GM21825 (cell line): ENCODE data around the gene MYO1E.

ENCODE experiments used
- ATAC-seq: cut with Tn5 transposase; IDR thresholded peaks from one replicate; pipeline ENCODE4 v1.9.1; 2021; ENCODE audit warnings: mild to moderate bottlenecking, moderate library complexity; ENCODE audit not compliant: unreplicated experiment

Gene MYO1E

GRCh38 chr15:59321000-59321689, 51.5 kb downstream of the MYO1E start:
- no peak for ATAC-seq

- ATAC-seq: no peak
Measured at GRCh38 chr15:59317211-59317610, 55.5 kb downstream of the MYO1E start.

GRCh38 chr15:59315914-59316451, 56.7 kb downstream of the MYO1E start:
- no peak for ATAC-seq

GRCh38 chr15:59313641-59314332, 58.9 kb downstream of the MYO1E start:
- ATAC-seq: peak; percentile 62

GRCh38 chr15:59312205-59312604, 60.5 kb downstream of the MYO1E start:
- ATAC-seq: no peak

GRCh38 chr15:59311195-59311594, 61.5 kb downstream of the MYO1E start:
- no peak for ATAC-seq

GRCh38 chr15:59309405-59309804, 63.3 kb downstream of the MYO1E start:
- ATAC-seq: no peak

- ATAC-seq: no peak
Measured at GRCh38 chr15:59307165-59307537, 65.5 kb downstream of the MYO1E start.

GRCh38 chr15:59306520-59307164, 66.0 kb downstream of the MYO1E start:
- no peak for ATAC-seq

- no peak for ATAC-seq
Measured at GRCh38 chr15:59304807-59305206, 67.9 kb downstream of the MYO1E start.

- no peak for ATAC-seq
Measured at GRCh38 chr15:59304034-59304795, 68.5 kb downstream of the MYO1E start.

- no peak for ATAC-seq
Measured at GRCh38 chr15:59303633-59304032, 69.0 kb downstream of the MYO1E start.

GRCh38 chr15:59303136-59303535, 69.5 kb downstream of the MYO1E start:
- no peak for ATAC-seq

- ATAC-seq: no peak
Measured at GRCh38 chr15:59301527-59301926, 71.1 kb downstream of the MYO1E start.

GRCh38 chr15:59300618-59301139, 72.0 kb downstream of the MYO1E start:
- no peak for ATAC-seq

- peak; percentile 54 for ATAC-seq
Measured at GRCh38 chr15:59299929-59300617, 72.6 kb downstream of the MYO1E start.

GRCh38 chr15:59298854-59299250, 73.8 kb downstream of the MYO1E start:
- no peak for ATAC-seq

GRCh38 chr15:59298225-59298853, 74.3 kb downstream of the MYO1E start:
- peak; percentile 56 for ATAC-seq

- no peak for ATAC-seq
Measured at GRCh38 chr15:59296181-59296617, 76.5 kb downstream of the MYO1E start.
